Keratinocyte (primary cell): Measurements from ENCODE around the gene DMD. TPM values are rescaled to one million over a fixed set of nuclear protein-coding genes. Genes with fewer than 3 reads are reported as not detected.

Source experiments
- DNase-seq: peaks from one replicate; pipeline ENCODE4 v3.0.0-alpha.2; 2011; ENCODE audit warnings: low read depth, missing footprints, low spot score
- FAIRE-seq: peaks from 2 replicates; lab custom pipeline; 2011; peaks lifted over from hg19 to GRCh38; lab: Jason Lieb, UNC
- H2AFZ ChIP-seq: 2 replicates; pipeline ENCODE4 v1.6.0; 2012; ENCODE audit warnings: low read length, control low read depth, inconsistent platforms; ENCODE audit not compliant: control insufficient read depth
- H3K27ac ChIP-seq: 2 replicates; pipeline ENCODE4 v1.5.1; 2011; ENCODE audit warnings: low read length; ENCODE audit not compliant: control insufficient read depth, insufficient read depth
- H3K27me3 ChIP-seq: 3 replicates; pipeline ENCODE4 v1.6.0; 2011; ENCODE audit warnings: low read length; ENCODE audit not compliant: control insufficient read depth, insufficient read depth; ENCODE audit errors: extremely low read depth
- H3K36me3 ChIP-seq, 2 experiments: 2 replicates in 1 of 2; 3 replicates in 1 of 2; pipeline ENCODE4 v1.5.1; 2011; ENCODE audit warnings: low read length in 2 of 2, mild to moderate bottlenecking in 1 of 2; ENCODE audit not compliant: control insufficient read depth in 2 of 2, insufficient read depth in 2 of 2; ENCODE audit errors: extremely low read depth in 1 of 2
- H3K4me1 ChIP-seq: 3 replicates; pipeline ENCODE4 v1.5.1; 2011; ENCODE audit warnings: low read length; ENCODE audit not compliant: control insufficient read depth, insufficient read depth; ENCODE audit errors: extremely low read depth
- H3K4me2 ChIP-seq: 3 replicates; pipeline ENCODE4 v1.6.0; 2011; ENCODE audit warnings: low read depth, low read length; ENCODE audit not compliant: control insufficient read depth, insufficient read depth; ENCODE audit errors: extremely low read depth
- H3K4me3 ChIP-seq, 3 experiments: fragments of 200-600 bp in 1 of 3; sonication (generic) in 1 of 3; 2 replicates in 2 of 3; 3 replicates in 1 of 3; pipeline ENCODE4 v1.5.1; 2011 to 2016; ENCODE audit warnings: low read length in 3 of 3, mild to moderate bottlenecking in 3 of 3, control low read depth in 2 of 3, inconsistent platforms in 1 of 3, low read depth in 1 of 3, mixed read lengths in 1 of 3, mixed run types in 1 of 3, moderate library complexity in 1 of 3; ENCODE audit not compliant: control insufficient read depth in 2 of 3, insufficient read depth in 2 of 3; ENCODE audit errors: extremely low read depth in 1 of 3
- H3K79me2 ChIP-seq: 2 replicates; pipeline ENCODE4 v1.6.0; 2012; ENCODE audit warnings: low read length; ENCODE audit not compliant: control insufficient read depth, insufficient read depth
- H3K9ac ChIP-seq: 3 replicates; pipeline ENCODE4 v1.6.0; 2011; ENCODE audit warnings: low read length; ENCODE audit not compliant: control insufficient read depth, insufficient read depth; ENCODE audit errors: extremely low read depth
- H3K9me1 ChIP-seq: 3 replicates; pipeline ENCODE4 v1.6.0; 2011; ENCODE audit warnings: low read length; ENCODE audit not compliant: control insufficient read depth, insufficient read depth; ENCODE audit errors: extremely low read depth
- H3K9me3 ChIP-seq: 2 replicates; pipeline ENCODE4 v1.5.1; 2012; ENCODE audit warnings: low read depth, low read length; ENCODE audit not compliant: control insufficient read depth
- H4K20me1 ChIP-seq: 3 replicates; pipeline ENCODE4 v1.6.0; 2011; ENCODE audit warnings: low read length; ENCODE audit not compliant: control insufficient read depth, insufficient read depth; ENCODE audit errors: extremely low read depth
- CTCF ChIP-seq, 3 experiments: IDR thresholded peaks in 1 of 3; conservative IDR thresholded peaks in 1 of 3; optimal IDR thresholded peaks in 1 of 3; 2 replicates in 2 of 3; 3 replicates in 1 of 3; pipeline versions ENCODE3 to v1.5.1; 2011; ENCODE audit warnings: low read length in 3 of 3, mild to moderate bottlenecking in 3 of 3, moderate library complexity in 2 of 3, control low read depth in 1 of 3, inconsistent platforms in 1 of 3; ENCODE audit not compliant: insufficient read depth in 2 of 3; ENCODE audit errors: extremely low read depth in 1 of 3
- EZH2 ChIP-seq: IDR thresholded peaks from one replicate; pipeline ENCODE4 v1.6.1; 2012; ENCODE audit warnings: inconsistent platforms, mild to moderate bottlenecking, low read length, moderate library complexity
- dilution Hi-C: fragments of 300-500 bp; cut with MboI; formaldehyde crosslinking; loops from one replicate; pipeline ENCODE4 v1.7.0; 2020; ENCODE audit warnings: low sequenced_read_pairs; ENCODE audit not compliant: extremely low pct_ligation_motif_present
- polyA plus RNA-seq, 5 experiments: library from polyadenylated mRNA; depleted of rRNA in 3 of 5; stranded (reverse) in 3 of 5; stranded (forward) in 1 of 5; unstranded in 1 of 5; fragments of >200 nt; gene quantifications; 1 replicate in 1 of 5; 2 replicates in 3 of 5; 3 replicates in 1 of 5; pipeline versions ENCODE4 v1.2.1 to v1.2.3, GENCODE V29; 2011 to 2012; ENCODE audit warnings: missing spikeins in 2 of 5, low read depth in 1 of 5, low replicate concordance in 1 of 5

The DMD gene
- polyA plus RNA-seq, 1 donor (not counting 4 experiments of a cell fraction or from before 2014, with no cell fraction given) = 8.9 TPM

- DNase-seq (no peak), FAIRE-seq (no peak)
- dilution Hi-C loops = no loop called here
These were observed 1374.9 kb downstream of the DMD start for GRCh38 chrX:31836479-31836878.

GRCh38 chrX:31832263-31832662 lies 1379.1 kb downstream of the DMD start:
- Histone ChIP-seq H4K20me1 (no peaks in the 10 kb centered on the region), H3K9ac (no peak overlapping the region), H3K79me2 (no peaks in the 10 kb centered on the region), H3K4me3 (no peak overlapping the region), H3K4me1 (no peaks in the 10 kb centered on the region), H3K4me2 (no peak overlapping the region), H3K9me3 (no peaks in the 10 kb centered on the region), H3K27ac (no peak overlapping the region), H3K27me3 (no peaks in the 10 kb centered on the region), H3K36me3 (no peaks in the 10 kb centered on the region), H2AFZ (no peak overlapping the region), H3K9me1 (no peaks in the 10 kb centered on the region)
- FAIRE-seq (no peak), DNase-seq (no peak)
- TF ChIP-seq EZH2 (no peak), CTCF (optimal IDR thresholded peaks at IDR 0.05 in 1 of 3, IDR thresholded peaks at IDR 0.05 in 1 of 3, conservative IDR thresholded peaks at IDR 0.05 in 1 of 3; ENCODE audit: extremely low read depth in 1 of 3, insufficient read depth in 2 of 3, low read length in 3 of 3) (no peak)
- dilution Hi-C loops = no loop called here

More at GRCh38 chrX:31836479-31836878, 1374.9 kb downstream of the DMD start:
- Histone ChIP-seq H3K27me3 (no peaks in the 10 kb centered on the region), H3K4me2 (no peak overlapping the region), H3K27ac (no peak overlapping the region), H4K20me1 (no peaks in the 10 kb centered on the region), H3K36me3 (no peaks in the 10 kb centered on the region), H3K79me2 (no peaks in the 10 kb centered on the region), H3K9me1 (no peaks in the 10 kb centered on the region), H3K9ac (no peak overlapping the region), H3K4me1 (no peaks in the 10 kb centered on the region), H3K4me3 (no peak overlapping the region), H2AFZ (no peak overlapping the region), H3K9me3 (no peaks in the 10 kb centered on the region)
- TF ChIP-seq CTCF (optimal IDR thresholded peaks at IDR 0.05 in 1 of 3, IDR thresholded peaks at IDR 0.05 in 1 of 3, conservative IDR thresholded peaks at IDR 0.05 in 1 of 3; ENCODE audit: extremely low read depth in 1 of 3, insufficient read depth in 2 of 3, low read length in 3 of 3) (no peak), EZH2 (no peak)
